ENCODE data around the gene STRADA. TPM values are rescaled to one million over a fixed set of nuclear protein-coding genes. Genes with fewer than 3 reads are reported as not detected.

The STRADA gene
- total RNA-seq, 1 donor from 2014 or later: 19.6 TPM

DNA sequence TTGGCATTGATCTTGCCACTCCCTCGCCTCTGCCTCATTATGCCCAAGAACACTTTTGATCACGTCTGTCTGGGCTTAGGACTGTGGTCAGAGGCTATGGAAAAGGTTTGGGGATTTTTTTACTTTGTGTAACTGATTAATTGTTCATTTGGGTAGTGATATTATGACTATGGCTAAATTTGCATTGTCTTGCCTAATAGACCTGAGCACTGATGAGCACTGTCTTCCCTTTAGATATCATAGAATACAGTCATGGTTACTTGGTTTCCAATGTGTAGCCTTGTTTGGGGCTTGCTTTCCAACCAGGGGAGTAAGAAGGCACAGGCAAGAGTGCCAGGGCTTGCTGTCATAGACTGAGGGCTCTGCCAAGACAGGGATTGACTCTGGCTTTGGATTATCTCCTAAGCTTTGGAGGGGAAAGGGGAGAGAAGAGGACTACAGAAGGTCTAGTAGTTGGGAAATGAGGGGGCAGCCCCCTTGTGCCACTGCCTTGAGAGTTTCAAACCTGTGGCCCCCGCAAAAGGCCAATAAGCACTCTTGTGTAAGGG lies 55.4 kb downstream of the STRADA start:
- no peak for DNase-seq (ENCODE audit: low read depth in 2 of 2)

DNA sequence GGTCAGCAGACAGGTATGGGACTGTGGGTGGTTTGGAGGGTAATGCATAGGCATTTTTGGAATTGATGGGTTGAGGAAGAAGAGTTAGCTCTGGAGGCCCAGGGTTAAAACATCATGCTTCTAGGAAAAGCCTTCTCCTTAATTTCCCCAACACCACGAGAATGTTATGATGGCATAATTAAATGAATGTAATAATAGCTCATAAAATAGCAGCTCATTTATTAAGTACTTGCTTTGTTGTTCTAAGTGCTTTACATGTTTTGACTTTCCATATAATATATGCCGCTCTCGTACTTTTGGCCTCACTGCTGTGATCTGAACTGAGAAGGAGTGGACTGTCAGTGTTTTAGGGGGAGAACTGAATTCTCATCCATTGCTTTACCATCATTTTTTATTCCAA lies 56.0 kb downstream of the STRADA start:
- DNase-seq (ENCODE audit: low read depth in 2 of 2): no peak

DNA sequence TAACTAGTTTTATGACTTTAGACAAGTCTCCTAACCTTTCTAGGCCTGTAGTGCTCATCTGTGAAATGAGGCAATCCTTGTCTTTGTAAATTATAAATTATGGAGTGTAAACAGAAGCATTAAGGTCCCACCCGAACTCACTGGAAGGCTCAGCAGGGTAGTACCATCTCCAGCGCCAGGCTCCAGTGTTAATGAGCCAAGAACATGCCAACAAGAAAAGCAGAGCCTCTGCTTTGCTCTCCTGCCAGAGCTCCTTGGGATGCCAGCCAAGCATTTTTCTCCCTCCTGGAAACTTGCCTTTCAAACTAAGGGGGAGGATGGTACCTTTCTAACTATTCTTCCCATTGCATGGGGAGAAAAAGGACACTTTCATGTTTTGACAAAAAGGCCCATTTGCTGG lies 56.6 kb downstream of the STRADA start:
- no peak for DNase-seq (ENCODE audit: low read depth in 2 of 2)

DNA sequence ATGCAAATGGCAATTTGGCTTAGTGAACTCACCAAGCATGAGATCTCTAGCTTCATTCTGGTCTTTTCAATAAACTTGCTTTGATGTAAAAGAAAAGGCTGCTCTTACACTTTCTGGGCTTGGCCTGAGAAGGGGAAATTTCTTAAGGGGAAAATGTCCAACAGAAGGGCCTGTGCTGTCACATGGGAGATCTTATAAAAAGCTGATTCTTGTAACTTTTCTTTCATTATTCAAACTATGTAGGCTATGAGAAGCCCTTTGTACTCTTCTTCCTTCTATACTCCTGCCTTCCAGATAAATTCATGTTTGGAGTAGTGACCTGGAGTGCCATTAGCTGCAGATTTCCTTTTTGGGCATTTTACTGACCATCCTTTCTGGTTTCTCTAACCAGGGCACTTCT lies 58.6 kb downstream of the STRADA start:
- DNase-seq (ENCODE audit: low read depth in 2 of 2): no peak

DNA sequence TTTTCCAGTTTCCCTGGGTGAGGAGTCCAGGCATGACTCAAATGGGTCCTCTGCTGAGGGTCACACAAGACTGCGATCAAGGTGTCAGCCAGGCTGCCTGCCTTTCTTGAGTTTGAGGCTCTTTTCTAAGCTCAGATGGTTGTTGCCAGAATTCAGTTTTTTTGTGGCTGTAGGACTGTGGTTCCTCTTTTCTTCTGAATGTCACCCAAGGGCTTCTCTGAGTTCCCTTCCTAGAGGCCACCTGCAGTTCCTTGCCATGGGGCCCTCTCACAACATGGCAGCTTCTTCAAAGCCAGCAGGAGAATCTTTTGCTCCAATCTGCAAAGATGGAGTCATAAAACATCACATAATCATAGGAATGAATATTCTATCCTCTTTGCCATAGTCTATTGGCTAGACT lies 59.2 kb downstream of the STRADA start:
- DNase-seq (ENCODE audit: low read depth in 2 of 2): no peak

DNA sequence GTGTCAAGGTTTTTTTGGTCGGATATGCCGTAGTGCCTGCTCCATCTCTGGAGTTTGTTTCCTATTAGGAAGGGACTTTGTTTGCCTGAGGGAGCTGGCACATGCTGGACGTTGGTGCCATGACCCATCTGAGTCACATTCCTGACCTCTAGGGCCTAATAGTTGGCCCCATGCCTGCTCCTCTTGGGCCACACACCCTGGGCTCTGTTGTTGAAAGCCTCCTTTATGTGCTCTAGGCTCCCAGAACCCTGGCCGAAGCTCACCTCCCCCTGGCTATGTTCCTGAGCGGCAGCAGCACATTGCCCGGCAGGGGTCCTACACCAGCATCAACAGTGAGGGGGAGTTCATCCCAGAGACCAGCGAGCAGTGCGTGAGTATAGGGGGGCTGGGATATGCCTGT lies 60.1 kb downstream of the STRADA start:
- DNase-seq (ENCODE audit: low read depth in 2 of 2): peak; percentile 35 to 48

DNA sequence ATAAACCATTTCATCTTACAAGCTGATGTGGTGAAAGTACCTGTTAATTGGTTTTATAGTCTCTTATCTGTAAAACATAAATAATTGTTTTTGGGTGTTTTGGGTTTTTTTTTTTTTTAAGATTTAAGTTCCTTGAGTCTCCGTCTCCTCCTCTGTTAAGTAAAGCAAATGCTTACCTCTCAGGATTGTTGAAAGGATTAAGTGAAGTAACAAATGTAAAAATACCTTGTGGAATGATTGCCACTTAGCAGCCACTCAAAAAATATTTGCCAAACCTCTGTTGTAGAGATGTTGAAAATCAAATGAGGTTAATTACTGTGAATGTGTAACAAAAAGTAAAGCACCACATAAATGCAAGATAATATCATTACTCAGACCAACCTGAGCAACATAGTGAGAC lies 60.9 kb downstream of the STRADA start:
- no peak for DNase-seq (ENCODE audit: low read depth in 2 of 2)

DNA sequence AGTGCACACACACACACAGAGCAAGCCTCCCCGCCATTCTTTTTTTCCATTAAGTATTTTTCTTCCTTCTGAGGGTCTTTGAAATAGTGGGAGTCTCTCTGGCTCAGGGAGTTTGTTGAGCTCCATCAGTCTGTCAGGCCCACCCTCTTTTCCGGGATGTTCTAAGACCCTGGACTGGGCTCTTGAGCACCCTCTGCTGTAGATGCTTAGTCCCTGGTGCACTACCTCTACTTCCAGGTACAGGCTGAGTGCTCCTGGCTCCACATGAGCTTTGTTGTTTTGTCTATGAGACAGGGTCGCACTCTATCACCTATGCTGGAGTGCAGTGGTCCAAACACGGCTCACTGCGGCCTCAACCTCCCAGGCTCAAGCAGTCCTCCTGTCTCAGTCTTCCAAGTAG lies 62.4 kb downstream of the STRADA start:
- DNase-seq (ENCODE audit: low read depth in 2 of 2): no peak

DNA sequence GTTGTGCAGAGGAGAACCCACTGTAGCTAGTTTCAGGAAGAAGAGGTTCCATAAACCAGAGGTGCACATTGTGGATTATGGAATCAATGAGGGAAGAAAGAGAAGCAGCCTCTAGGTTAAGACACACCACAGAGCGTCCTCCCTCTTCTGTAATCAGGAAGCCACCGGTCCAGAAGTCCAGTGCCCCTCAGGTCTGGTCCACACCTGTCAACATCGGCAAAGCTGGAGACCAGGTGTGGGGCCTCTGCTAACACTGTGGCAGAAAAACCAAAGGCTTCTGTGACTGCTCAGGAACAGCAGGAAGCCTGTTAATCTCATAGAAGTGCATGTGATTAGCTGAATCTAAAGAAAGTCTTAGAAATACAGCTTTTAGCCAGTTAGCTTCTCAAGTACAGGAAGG lies 65.0 kb downstream of the STRADA start:
- DNase-seq (ENCODE audit: low read depth in 2 of 2): peak in 1 of 2 donors; percentile 53

DNA sequence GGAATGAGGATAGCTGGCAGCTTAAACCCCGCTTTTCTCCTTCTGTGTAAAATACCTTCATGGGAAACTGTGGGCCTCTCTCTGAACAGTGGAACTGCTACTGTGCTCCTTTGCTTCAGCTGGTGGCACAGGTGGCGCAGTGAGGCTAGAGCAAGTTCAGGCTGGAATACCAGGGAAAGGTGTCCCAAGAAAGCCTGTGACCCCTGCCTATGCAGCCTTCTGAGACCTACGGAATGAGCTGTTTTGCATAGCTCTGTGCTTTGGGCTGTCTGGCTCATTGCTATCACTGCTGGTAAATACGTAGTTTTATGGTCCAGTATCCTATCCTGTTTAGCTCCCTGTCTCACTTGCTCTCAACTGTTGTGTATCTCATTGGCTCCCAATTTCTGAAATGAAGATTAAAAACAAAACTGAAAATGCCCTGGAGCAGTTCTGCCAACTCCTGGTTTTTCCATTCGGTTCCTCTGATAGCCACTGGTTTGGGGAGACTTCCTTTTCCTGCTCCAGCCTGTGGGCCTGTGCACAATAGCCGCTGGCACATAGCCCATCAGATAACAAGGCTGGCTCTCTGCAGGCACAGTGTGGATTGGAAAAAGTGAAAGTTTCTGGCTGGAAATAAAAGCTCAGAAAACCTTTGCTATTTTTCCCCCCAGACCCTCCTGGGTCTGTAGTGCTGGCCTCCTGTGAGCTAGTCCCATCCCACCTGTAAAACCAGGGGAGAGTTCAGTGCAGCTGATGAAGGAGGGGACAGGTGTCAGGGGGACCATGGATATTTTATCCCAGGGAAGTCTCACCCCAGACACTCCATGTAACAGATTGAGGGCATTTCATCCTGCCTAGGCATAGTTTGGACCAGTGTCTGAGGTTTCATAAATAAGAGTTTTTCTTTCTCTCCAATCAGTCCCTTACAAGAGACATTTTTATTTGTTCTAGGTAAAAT lies 65.7 kb downstream of the STRADA start:
- DNase-seq (ENCODE audit: low read depth in 2 of 2): peak; percentile 99 to 100

DNA sequence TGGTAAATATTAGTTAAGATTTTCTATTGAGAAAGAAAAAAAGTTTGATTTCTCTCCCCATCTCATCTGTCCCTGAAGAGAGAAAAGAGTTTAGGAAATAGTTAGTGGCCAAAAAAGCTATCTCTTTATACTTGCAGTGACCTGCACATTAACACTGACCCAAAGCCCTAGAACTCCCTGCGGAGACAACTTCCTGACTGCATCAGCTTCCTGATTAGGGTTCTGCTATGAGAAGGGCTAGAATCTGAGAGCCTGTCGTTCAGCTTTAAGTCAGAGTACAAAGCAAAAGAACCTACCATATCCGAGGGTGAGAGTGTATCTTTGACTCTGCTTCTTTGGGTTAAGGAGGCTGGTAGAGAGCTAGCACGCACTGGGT lies 66.4 kb downstream of the STRADA start:
- peak; percentile 62 to 84 for DNase-seq (ENCODE audit: low read depth in 2 of 2)

DNA sequence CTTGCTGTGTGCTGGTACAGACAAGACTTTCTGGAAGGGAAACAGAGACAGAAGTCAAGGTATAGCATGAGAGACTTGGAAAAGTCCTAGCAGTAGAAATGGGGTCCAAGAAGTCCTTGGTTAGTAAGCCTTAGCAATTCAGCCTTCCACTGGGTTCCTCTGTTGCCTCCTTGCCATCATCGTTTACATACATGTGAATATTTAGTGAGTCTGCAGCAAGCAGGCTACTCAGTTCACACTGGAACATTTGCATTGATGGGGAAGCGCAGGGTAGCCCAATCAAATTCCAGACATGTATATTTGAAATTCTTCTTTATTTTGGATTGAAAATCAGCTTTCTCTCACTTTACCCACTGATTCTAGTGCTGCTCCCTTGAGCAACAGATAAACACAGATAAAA lies 68.7 kb downstream of the STRADA start:
- DNase-seq (ENCODE audit: low read depth in 2 of 2): no peak

DNA sequence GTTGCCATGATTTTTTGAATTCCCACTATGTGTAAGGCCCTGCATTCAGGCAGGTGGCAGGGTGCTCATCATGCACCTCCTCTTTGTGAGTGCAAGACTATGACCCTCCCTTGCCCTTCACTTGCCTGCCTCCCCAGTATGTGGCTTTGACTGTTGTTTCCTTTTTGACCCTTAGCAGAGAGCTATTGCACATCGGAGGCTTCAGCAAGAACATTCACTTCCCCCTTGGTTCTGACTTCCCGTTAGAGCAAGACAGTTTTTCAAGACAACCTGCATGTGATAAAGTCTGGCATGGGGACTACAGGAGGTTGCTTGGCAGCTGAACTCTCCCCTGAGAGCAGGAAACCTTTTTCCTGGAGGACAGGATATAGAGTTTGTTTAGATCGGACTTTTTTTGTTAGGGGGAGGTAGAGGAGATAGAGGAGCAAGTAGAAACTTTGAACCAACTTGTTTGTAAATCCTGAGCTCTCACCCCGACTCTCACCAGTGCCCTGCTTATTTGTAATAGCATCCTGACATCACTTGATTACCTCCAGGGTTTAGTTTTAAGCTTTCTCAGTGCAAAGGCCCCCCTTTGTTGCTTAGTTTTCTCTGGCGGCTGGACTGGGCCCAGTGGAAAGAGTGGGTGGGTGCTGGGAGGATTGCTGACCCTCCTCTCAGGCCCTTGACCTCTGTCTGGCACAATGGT lies 75.9 kb downstream of the STRADA start:
- DNase-seq (ENCODE audit: low read depth in 2 of 2): peak in 1 of 2 donors; percentile 72

DNA sequence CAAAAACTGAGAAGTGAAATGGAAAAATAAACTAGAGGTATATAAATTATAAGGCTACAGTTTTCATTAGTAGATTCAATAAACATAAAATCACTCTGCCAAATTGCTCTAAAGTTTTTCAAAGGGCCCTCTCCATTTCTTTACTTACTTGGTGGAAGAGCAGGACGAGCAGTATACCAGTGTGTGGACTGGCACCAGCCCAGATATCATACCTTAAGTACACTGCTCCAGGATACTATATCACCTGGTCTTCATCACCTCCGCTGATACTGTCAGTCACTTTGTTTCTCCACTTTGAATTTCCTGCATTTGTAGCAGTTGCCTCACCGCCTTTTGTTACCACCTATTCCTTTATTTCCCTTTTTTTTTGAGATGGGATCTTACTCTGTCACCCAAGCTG lies 81.7 kb downstream of the STRADA start:
- DNase-seq (ENCODE audit: low read depth in 2 of 2): no peak

DNA sequence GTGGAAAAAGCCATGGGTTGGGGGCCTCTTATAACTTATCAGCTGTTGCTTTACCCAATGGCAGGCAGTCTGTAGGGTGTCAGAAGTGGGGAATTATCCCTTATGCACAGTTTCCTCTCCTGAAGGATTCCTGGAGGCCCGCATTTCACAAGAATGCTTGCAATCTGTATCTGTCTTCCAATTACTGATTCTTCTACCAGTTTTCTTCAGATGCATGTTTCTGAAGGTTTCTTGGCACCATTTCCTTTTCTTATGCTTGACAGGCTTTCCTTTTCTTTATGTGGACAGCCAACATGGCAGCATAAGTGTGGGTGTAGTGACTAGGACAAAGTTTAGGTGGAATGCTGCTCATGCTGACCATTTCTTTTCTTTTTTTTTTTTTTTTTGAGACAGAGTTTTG lies 83.2 kb downstream of the STRADA start:
- no peak for DNase-seq (ENCODE audit: low read depth in 2 of 2)

DNA sequence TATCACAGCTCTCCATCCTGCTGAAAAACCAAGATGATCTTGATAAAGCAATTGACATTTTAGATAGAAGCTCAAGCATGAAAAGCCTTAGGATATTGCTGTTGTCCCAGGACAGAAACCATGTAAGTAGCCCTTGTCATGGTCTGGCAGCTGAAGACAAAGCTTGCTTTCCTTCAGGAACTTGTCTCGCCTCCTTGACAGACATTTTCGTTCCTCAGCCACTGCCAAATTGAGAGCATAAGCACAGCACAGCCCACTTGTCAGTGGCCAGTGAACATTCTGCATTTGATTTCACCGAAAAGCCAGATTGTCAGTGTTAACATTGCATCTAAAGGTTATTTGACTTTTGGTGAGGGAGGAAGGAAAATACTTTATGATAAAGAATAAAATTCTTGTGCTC lies 83.8 kb downstream of the STRADA start:
- no peak for DNase-seq (ENCODE audit: low read depth in 2 of 2)

DNA sequence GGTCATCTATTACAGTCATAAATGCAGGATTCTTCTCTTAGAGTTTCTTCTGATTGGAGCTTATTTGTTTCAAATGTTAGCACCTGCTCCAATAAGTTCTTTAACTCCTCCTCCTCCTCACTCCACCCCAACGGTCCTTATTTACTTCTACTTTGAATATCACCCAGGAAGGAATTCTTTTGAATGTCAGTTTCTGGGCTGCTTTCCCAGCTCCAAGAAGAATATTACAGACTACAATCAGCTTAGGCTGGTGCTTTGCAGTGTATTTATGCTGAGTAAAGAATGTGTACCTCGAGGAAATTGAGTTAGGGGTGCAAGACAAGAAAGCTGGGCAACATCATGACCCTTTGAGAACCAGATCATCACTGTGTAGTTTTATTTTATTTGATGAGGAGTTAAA lies 88.5 kb downstream of the STRADA start:
- no peak for DNase-seq (ENCODE audit: low read depth in 2 of 2)

Other genes starting within 250 kb of the STRADA start
- gene KCNH6, start 218.4 kb downstream of the STRADA start, total RNA-seq: under 0.01 TPM in 1 of 2 replicates, not detected in the other
- gene DCAF7, start 191.3 kb downstream of the STRADA start, total RNA-seq: 25.3 and 36.0 TPM in 2 replicates
- gene TACO1, start 140.9 kb downstream of the STRADA start, total RNA-seq: 14.8 TPM in 2 replicates
- gene MAP3K3, start 119.4 kb downstream of the STRADA start, total RNA-seq: 73.8 and 113 TPM in 2 replicates
- 18.0 and 51.6 TPM in 2 replicates for gene LIMD2, start 41.7 kb downstream of the STRADA start, total RNA-seq
- gene CCDC47, start 31.8 kb upstream of the STRADA start, total RNA-seq: 65.2 and 98.9 TPM in 2 replicates
- 36.1 and 61.3 TPM in 2 replicates for gene DDX42, start 32.4 kb upstream of the STRADA start, total RNA-seq
- gene PSMC5, start 85.6 kb upstream of the STRADA start, total RNA-seq: 66.0 and 84.6 TPM in 2 replicates
- 53.1 and 72.6 TPM in 2 replicates for gene FTSJ3, start 85.9 kb upstream of the STRADA start, total RNA-seq
- 59.7 and 62.8 TPM in 2 replicates for gene SMARCD2, start 100.9 kb upstream of the STRADA start, total RNA-seq
- gene CSH2, start 131.9 kb upstream of the STRADA start, total RNA-seq: not detected in 2 replicates
- gene GH2, start 140.1 kb upstream of the STRADA start, total RNA-seq: not detected in 2 replicates
- gene CSH1, start 154.8 kb upstream of the STRADA start, total RNA-seq: not detected in 2 replicates
- gene CSHL1, start 169.5 kb upstream of the STRADA start, total RNA-seq: not detected in 2 replicates
- gene GH1, start 177.0 kb upstream of the STRADA start, total RNA-seq: not detected in 2 replicates
- gene CD79B, start 190.5 kb upstream of the STRADA start, total RNA-seq: 0.51 and 3.0 TPM in 2 replicates
- 0.13 TPM in 1 of 2 replicates, not detected in the other for gene SCN4A, start 231.1 kb upstream of the STRADA start, total RNA-seq

Measured in dermis microvascular lymphatic vessel endothelial cell (primary cell).